GM18499 (cell line): ENCODE results near the gene HEBP1.
"Not testable (repeated sequence)": the region's sequence is repeated elsewhere in the genome, so short reads cannot be mapped to it uniquely, and the experiment has no call there.

Experiments used
- ATAC-seq: cut with Tn5 transposase; IDR thresholded peaks from one replicate; pipeline ENCODE4 v1.9.1; 2021; ENCODE audit warnings: moderate number of reproducible peaks; ENCODE audit not compliant: insufficient read depth, unreplicated experiment

Gene HEBP1, protein sequence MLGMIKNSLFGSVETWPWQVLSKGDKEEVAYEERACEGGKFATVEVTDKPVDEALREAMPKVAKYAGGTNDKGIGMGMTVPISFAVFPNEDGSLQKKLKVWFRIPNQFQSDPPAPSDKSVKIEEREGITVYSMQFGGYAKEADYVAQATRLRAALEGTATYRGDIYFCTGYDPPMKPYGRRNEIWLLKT

GRCh38 chr12:12999959-13000615 lies at the start of gene HEBP1:
Gene HEBP1 (minus strand): TSS chr12:13000265. CDS start chr12:13000114, 151 bp downstream.
- no peak for ATAC-seq

DNA sequence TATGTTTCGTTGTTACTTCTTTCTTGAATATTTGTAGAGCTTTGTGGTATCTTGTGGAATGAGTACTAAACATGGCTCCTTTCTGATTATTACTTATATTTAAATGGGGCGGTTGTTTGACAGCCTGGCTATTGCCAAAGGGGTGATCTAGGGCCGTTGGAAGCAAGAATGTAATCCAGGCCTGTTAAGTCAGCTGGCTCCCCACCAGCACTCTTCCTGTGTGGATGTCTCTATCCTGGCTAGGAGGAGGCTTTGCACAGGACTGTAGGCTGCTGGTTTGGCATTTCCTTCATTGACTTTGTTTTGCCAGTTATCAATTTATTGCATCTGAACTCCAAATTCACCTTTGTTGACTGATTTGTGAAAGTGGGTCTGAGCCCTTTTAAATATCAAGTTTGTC lies 49.8 kb upstream of the HEBP1 start:
- ATAC-seq: no peak

DNA sequence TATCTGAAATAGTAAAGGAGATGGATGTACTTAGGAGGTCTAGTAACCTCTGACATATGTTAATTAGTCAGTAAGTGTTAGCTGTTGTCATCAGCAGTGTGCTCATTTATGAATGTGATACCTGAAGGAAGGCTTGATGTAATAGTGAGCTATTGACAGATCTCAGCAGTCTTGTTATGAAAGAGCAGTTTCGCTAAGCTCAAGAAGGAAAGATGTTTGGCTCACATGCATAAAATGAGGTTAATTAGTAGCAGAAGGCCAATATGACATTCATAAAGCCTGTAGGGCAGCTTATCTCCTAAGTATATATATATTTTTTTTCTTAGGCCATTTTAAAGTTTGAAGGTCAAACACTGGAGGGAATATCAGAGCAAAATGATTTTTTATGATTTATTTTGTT lies 46.9 kb upstream of the HEBP1 start:
- no peak for ATAC-seq

- no peak for ATAC-seq
Observed at GRCh38 chr12:13045816-13046215, 45.8 kb upstream of the HEBP1 start.

GRCh38 chr12:13044906-13045299 lies 44.8 kb upstream of the HEBP1 start:
- no peak for ATAC-seq

DNA sequence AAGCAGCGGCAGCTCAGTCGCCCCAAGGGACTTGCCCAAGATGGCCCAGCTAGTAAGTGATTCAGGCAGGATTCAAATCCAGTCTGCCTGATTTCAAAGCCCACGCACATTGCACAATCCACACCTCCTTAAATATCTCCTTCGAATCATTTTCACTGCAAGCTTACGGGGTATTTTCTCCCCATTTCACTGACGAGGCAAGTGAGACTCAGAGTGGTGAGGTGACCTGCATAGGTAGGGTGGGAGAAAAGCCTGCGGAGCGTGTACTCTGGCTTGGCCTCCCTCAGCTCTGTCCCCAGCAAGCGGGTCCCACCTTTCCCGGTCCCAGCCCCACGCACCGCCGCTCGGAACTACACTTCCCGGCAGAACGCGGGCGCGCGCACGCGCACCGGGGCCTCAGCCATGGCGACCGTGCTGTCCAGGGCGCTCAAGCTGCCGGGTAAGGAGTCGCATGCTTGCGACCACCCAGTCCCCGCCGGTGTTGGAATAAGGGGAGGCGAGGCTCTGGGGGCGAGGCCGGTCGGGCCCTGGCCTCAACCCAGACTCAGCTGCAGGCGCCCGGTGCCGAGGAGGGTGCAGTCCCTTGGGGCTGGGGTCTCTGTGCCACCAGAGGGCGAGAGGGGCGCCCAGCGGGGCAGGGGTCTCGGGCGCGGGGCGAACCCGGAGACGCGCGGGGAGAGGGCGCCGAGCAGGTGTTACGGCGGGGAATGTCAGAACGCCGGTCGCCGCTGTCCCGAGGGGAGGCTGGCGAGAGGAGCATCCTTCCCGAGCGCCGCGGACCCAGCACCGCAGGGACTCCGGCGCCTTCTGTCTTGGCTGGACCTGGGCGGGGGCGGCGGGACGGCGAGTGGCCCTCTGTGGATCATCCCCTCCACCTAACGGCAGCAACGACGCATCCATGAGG lies 44.2 kb upstream of the HEBP1 start, which contains the start of gene FAM234B:
Gene FAM234B, plus strand, starts transcription at position 380 of the 904 bp plus-strand sequence. Its CDS starts 23 bp downstream, at position 403.
- ATAC-seq: no peak

GRCh38 chr12:13042666-13043230 lies 42.7 kb upstream of the HEBP1 start:
- ATAC-seq: no peak

- no peak for ATAC-seq
Observed at GRCh38 chr12:13041224-13041623, 41.2 kb upstream of the HEBP1 start.

DNA sequence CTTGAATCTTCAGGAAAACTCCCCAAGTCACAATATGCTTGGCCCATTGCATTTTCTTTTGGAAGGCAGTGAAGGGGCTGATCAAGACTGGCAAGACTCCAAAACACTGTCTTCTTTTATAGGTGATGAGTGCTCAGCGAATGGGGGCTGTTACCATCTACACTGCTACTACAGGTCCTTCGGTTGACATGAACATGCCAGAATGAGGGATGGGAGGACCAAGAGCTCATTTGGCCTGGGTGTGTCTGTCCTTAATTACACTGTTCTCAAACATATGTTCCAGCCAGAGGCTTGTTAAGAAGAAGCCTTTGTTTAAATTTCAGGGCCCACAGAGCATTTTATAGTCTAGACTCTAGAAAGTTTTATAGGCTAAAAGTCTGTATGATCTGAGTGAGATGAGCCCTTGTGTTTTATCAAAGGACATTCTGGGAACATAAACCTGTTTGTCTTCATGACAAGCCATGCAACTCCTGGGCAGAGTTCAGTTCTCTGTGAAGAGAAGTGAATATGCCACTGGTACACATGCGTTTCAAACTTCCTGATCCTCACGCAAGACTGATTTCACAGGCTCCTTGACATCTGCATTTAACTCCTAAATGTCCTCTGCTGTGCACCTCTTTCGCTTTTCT lies 39.4 kb upstream of the HEBP1 start:
- no peak for ATAC-seq

DNA sequence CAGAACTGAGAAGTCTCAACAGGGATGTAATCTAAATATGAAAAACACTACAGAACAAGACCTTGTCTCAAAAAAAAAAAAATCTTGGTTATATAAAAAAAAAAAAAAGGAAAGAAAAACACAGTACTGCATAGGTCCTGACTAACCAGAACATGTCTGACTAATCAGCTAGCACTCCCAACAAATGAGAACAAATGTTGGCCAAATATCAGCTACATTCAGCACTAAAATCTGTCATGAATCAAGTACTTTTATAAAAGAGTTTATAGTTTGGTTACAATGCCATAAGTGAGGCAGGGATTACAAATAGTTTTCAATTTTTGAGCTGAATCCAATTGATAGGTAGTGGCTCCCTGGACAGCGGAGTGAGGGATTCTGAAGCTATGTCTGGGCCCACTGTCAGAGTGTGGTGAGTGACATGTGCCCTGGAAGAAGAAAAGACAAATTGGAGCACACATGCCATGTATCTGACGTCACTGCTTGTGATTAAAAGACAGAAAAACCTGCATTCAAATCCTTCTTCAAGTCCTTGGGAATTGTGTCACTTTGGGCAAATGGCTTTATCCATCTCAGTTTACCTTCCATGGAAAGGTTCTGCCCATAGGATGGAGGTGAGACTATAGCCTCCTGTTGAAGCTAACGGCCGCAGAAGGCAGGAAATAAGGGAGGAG lies 38.6 kb upstream of the HEBP1 start:
- no peak for ATAC-seq

- ATAC-seq: no peak
Observed at GRCh38 chr12:13036881-13037280, 36.8 kb upstream of the HEBP1 start.

GRCh38 chr12:13035335-13035734 lies 35.3 kb upstream of the HEBP1 start:
- ATAC-seq: not testable (repeated sequence)

DNA sequence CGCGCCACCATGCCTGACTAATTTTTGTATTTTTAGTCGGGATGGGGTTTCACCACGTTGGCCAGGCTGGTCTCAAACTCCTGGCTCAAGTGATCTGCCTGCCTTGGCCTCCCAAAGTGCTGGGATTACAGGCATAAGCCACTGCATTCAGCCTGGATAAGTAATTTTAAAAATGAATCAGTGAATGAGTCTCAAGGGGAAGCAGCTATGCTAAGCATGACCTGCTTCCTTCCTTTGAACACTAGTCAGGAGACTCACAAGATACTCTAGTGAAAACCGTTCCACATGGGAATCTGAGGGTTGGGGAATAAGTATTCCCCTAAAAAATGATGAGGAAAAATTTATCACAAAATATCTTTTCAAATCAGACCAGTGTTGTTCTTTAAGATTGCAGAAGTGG lies 33.4 kb upstream of the HEBP1 start:
- no peak for ATAC-seq

DNA sequence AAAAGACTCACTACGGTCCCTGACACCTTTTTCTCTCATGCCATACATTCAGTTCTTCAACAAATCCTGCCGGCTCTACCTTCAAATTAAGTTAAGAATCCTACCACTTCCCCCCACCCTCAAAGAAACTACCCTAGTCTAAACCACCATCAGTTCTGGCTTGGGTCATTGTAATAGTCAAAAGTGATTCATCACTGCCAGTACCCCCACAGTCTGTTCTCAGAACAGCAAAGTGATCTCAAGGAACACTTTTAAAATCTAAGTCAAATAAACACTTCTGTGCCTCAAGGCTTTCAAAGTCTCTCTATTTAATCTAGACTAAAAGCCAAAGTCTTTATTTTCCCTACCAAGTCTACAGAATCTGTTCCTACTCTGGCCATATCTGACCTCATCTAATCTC lies 32.1 kb upstream of the HEBP1 start:
- no peak for ATAC-seq

DNA sequence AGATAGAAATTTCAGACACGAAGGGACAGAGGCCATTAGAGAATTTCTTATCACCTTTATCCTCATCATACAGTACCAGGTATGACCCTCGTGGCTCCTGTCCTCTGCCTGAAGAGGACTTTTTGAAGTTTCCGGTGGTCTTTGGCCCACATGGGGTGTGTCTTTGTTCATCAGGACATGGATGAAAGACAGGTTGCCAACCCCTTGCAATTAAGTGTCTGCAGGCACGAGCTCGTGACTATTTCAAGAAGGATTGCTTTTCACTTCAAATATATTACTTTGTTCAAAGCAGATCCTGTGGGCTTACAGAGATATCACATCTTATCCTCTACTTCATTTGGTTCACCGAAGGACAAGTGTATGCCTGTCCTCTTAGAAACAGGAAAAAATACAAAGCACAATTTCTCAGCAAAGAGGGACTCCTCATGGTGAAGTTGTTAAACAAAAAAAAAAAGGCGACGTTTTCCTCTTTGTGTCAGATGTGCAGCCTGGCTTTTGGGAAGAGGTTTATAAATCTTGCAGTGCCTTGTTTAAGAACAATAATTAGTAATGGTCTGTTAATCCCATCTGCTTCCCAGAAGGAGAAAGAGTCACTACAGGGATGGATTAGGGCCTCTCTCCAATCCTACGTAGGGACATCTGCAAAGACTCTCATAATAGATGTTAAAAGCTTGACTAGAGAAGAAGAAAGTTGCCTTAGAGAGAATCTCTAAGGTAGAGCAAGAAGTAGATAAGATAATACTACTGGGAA lies 30.7 kb upstream of the HEBP1 start:
- no peak for ATAC-seq

- no peak for ATAC-seq
Observed at GRCh38 chr12:13028825-13029570, 28.9 kb upstream of the HEBP1 start.

DNA sequence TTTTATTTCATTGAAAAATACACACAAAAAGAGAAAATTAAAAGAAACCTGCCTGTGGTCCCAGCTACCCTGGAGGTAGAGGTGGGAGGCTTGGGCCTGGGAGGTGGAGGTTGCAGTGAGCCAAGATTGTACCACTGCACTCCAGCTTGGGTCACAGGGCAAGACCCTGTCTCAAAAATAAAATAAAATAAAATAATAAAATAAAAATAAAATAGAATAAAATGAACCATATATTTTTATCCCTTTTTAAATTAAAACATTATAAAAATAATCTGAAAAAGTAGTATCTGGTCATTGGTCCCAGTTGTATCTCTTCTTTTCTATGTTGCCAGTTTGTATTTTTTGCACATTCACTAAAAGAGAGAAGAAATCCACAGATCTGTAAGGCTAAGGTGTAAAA lies 27.4 kb upstream of the HEBP1 start:
- no peak for ATAC-seq

- no peak for ATAC-seq
Observed at GRCh38 chr12:13027032-13027431, 27.0 kb upstream of the HEBP1 start.
